ENCODE data around the gene GCSAML. TPM values are rescaled to one million over a fixed set of nuclear protein-coding genes. Genes with fewer than 3 reads are reported as not detected.

The GCSAML gene
- polyA plus RNA-seq, 1 donor from 2014 or later: not detected

GRCh38 chr1:247561711-247562110 lies 12.8 kb downstream of the GCSAML start:
- Histone ChIP-seq H3K4me2 (ENCODE audit: low read length) (no peak overlapping the region), H3K9me2 (ENCODE audit: insufficient read depth, low read length) (no peaks in the 10 kb centered on the region), H3K9me3 (ENCODE audit: low read length) (no peaks in the 10 kb centered on the region), H2AFZ (ENCODE audit: low read depth, low read length) (no peak overlapping the region), H3K9ac (ENCODE audit: low read length) (no peak overlapping the region), H3K36me3 (ENCODE audit: insufficient read depth, low read length) (no peaks in the 10 kb centered on the region), H3F3A (ENCODE audit: insufficient read depth, low read length, poor library complexity, severe bottlenecking) (no peaks in the 10 kb centered on the region), H3K79me2 (replicated peaks; ENCODE audit: insufficient read depth, low read length) (no peaks in the 10 kb centered on the region), H3K27me3 (ENCODE audit: insufficient read depth, low read depth, low read length) (no peaks in the 10 kb centered on the region), H3K4me3 (ENCODE audit: low read length) (no peak overlapping the region), H4K20me1 (ENCODE audit: insufficient read depth) (no peaks in the 10 kb centered on the region), H3K27ac (ENCODE audit: low read length) (no peak overlapping the region)
- no peak for TF ChIP-seq POLR2AphosphoS5 (IDR thresholded peaks at IDR 0.05)
- no peak for TF ChIP-seq EP300 (conservative IDR thresholded peaks at IDR 0.05; ENCODE audit: poor library complexity, severe bottlenecking)
- no peak for TF ChIP-seq EZH2 (IDR thresholded peaks at IDR 0.05; ENCODE audit: borderline replicate concordance, insufficient read depth, low read length, poor library complexity, severe bottlenecking)
- TF ChIP-seq TAF1 (IDR thresholded peaks at IDR 0.05; ENCODE audit: low read depth): no peak
- no peak for TF ChIP-seq REST (IDR thresholded peaks at IDR 0.05; ENCODE audit: borderline replicate concordance)
- TF ChIP-seq RAD21 (conservative IDR thresholded peaks at IDR 0.05): no peak
- no peak for TF ChIP-seq MXI1 (conservative IDR thresholded peaks at IDR 0.05; ENCODE audit: poor library complexity, severe bottlenecking)
- no peak for TF ChIP-seq CTCF (IDR thresholded peaks at IDR 0.05; ENCODE audit: poor library complexity, severe bottlenecking)
- TF ChIP-seq SMC3 (conservative IDR thresholded peaks at IDR 0.05; ENCODE audit: poor library complexity): no peak

DNA sequence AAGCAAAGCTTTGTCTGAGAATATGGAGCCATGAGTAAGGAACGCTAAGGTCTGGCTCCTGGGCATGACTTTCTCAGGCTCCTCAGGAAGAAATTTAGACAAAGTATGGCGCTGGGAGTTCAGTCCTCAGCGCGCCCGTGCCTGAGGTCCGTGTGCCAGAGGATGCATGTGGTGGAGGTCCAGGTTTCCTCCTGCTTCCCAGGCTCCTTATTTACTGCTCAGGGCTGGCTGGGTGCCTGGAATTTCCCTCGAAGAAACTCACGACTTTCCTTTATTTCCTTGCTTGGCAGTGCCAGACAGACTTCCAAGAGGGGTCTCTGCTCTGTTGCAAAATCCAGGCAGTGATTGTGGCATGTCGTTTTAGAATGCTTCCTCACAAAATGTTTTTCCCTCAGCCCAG lies 13.3 kb downstream of the GCSAML start:
- Histone ChIP-seq H3K9me2 (ENCODE audit: insufficient read depth, low read length) (no peaks in the 10 kb centered on the region), H3K4me3 (ENCODE audit: low read length) (no peak overlapping the region), H3K36me3 (ENCODE audit: insufficient read depth, low read length) (no peaks in the 10 kb centered on the region), H3K27me3 (ENCODE audit: insufficient read depth, low read depth, low read length) (no peaks in the 10 kb centered on the region), H3K9me3 (ENCODE audit: low read length) (no peaks in the 10 kb centered on the region), H3K27ac (ENCODE audit: low read length) (no peak overlapping the region), H3K4me2 (ENCODE audit: low read length) (no peak overlapping the region), H3K9ac (ENCODE audit: low read length) (no peak overlapping the region), H2AFZ (ENCODE audit: low read depth, low read length) (no peak overlapping the region), H4K20me1 (ENCODE audit: insufficient read depth) (no peaks in the 10 kb centered on the region), H3K79me2 (replicated peaks; ENCODE audit: insufficient read depth, low read length) (no peaks in the 10 kb centered on the region), H3F3A (ENCODE audit: insufficient read depth, low read length, poor library complexity, severe bottlenecking) (no peaks in the 10 kb centered on the region)
- TF ChIP-seq RAD21 (conservative IDR thresholded peaks at IDR 0.05) (no peak), SMC3 (conservative IDR thresholded peaks at IDR 0.05; ENCODE audit: poor library complexity) (no peak), TAF1 (IDR thresholded peaks at IDR 0.05; ENCODE audit: low read depth) (no peak), POLR2AphosphoS5 (IDR thresholded peaks at IDR 0.05) (no peak), EZH2 (IDR thresholded peaks at IDR 0.05; ENCODE audit: borderline replicate concordance, insufficient read depth, low read length, poor library complexity, severe bottlenecking) (no peak), REST (IDR thresholded peaks at IDR 0.05; ENCODE audit: borderline replicate concordance) (no peak), MXI1 (conservative IDR thresholded peaks at IDR 0.05; ENCODE audit: poor library complexity, severe bottlenecking) (no peak), EP300 (conservative IDR thresholded peaks at IDR 0.05; ENCODE audit: poor library complexity, severe bottlenecking) (no peak), CTCF (IDR thresholded peaks at IDR 0.05; ENCODE audit: poor library complexity, severe bottlenecking) (no peak)

Measured in neural cell (in vitro differentiated cells).